Stimulated activated CD8-positive, alpha-beta memory T cell treated with anti-CD3 and anti-CD28 coated beads, Interleukin-7, amount 100 ng/mL, for 1 hour (primary cell): ENCODE measurements around the gene RBAK.
"Not testable (repeated sequence)": the region's sequence is repeated elsewhere in the genome, so short reads cannot be mapped to it uniquely, and the experiment has no call there.

ENCODE experiments used
- DNase-seq, 2 donors: peaks; one replicate each; pipeline ENCODE4 v3.0.0-alpha.2; 2020; ENCODE audit warnings: low read depth in 2 of 2

The RBAK gene

GRCh38 chr7:5050676-5051075 is 5.0 kb downstream of the RBAK start:
- no peak for DNase-seq

- not testable (repeated sequence) for DNase-seq
Observed at GRCh38 chr7:5051731-5052130, 6.1 kb downstream of the RBAK start.

- no peak for DNase-seq
Observed at GRCh38 chr7:5053175-5053574, 7.5 kb downstream of the RBAK start.

GRCh38 chr7:5063698-5064097 is 18.0 kb downstream of the RBAK start:
- DNase-seq = no peak

- no peak for DNase-seq
Observed at GRCh38 chr7:5064391-5065106, 18.9 kb downstream of the RBAK start.

GRCh38 chr7:5065107-5065407 is 19.4 kb downstream of the RBAK start:
- DNase-seq = no peak

- no peak for DNase-seq
Observed at GRCh38 chr7:5068521-5068920, 22.9 kb downstream of the RBAK start.

GRCh38 chr7:5070206-5070605 is 24.5 kb downstream of the RBAK start:
- no peak for DNase-seq

GRCh38 chr7:5075187-5075586 is 29.5 kb downstream of the RBAK start:
- DNase-seq = not testable (repeated sequence)

GRCh38 chr7:5077740-5078139 is 32.1 kb downstream of the RBAK start:
- no peak for DNase-seq

- no peak for DNase-seq
Observed at GRCh38 chr7:5082806-5083205, 37.1 kb downstream of the RBAK start.

GRCh38 chr7:5083311-5083711 is 37.7 kb downstream of the RBAK start:
- DNase-seq = no peak

- DNase-seq = no peak
Observed at GRCh38 chr7:5086256-5086655, 40.6 kb downstream of the RBAK start.

GRCh38 chr7:5088228-5088833 is 42.7 kb downstream of the RBAK start:
- not testable (repeated sequence) for DNase-seq

- no peak for DNase-seq
Observed at GRCh38 chr7:5088906-5089305, 43.2 kb downstream of the RBAK start.

- no peak for DNase-seq
Observed at GRCh38 chr7:5093948-5094347, 48.3 kb downstream of the RBAK start.

- DNase-seq = no peak
Observed at GRCh38 chr7:5094641-5095040, 49.0 kb downstream of the RBAK start.

GRCh38 chr7:5116359-5116758 is 70.7 kb downstream of the RBAK start:
- DNase-seq = no peak

- no peak for DNase-seq
Observed at GRCh38 chr7:5117095-5117970, 71.7 kb downstream of the RBAK start.
